Heart left ventricle (tissue), 13 donors: ENCODE measurements around the gene F12.

Experiments used
- POLR2A ChIP-seq, 2 donors: fragments of 450-650 bp; IDR thresholded peaks; one replicate each; pipeline ENCODE4 v1.6.1; 2017; ENCODE audit warnings: antibody characterized with exemption in 2 of 2, mild to moderate bottlenecking in 2 of 2, moderate library complexity in 2 of 2
- TF ChIP-seq, protein P1 (sequence below), 12 donors: fragments of 200-600 bp; sonication (generic) in 4 of 12; IDR thresholded peaks; one replicate each; pipeline versions ENCODE4 v1.5.0 to v1.8.0; 2018 to 2022; ENCODE audit warnings: antibody characterized with exemption in 12 of 12, mild to moderate bottlenecking in 5 of 12
- donor health status: ischemic (EF 13 %, LVEDD 7.1; RV severe dilation, severe dysfunction).
- donor health status: DM: no; HTN: yes; CAD: no.
- donor health status: DM: no; HTN: no; CAD: no.
- donor health status: ischemic (EF 25% LVEDD 6.9; RV normal size, moderate dysfunction).
- donor health status: ischemic (EF 25% LVEDD 5.7; RV mildly dilated, moderate dysfunction).
- donor health status: ischemic (EF 35%, LVEDD 5.7; RV mildly dilated, moderate dysfunction).
- donor health status: nonischemic (EF 11% LVEDD 7.7; RV severe dilation, severe dysfunction).
- donor health status: DM: yes; HTN: yes; CAD: no.
- donor health status: PGD.
- donor health status: ischemic (EF 29% LVEDD 5.4; RV normal size, mild dysfunction).
- donor health status: nonischemic (EF 23%, LVEDD 6.1; RV moderate dilation, normal function).

DNA sequence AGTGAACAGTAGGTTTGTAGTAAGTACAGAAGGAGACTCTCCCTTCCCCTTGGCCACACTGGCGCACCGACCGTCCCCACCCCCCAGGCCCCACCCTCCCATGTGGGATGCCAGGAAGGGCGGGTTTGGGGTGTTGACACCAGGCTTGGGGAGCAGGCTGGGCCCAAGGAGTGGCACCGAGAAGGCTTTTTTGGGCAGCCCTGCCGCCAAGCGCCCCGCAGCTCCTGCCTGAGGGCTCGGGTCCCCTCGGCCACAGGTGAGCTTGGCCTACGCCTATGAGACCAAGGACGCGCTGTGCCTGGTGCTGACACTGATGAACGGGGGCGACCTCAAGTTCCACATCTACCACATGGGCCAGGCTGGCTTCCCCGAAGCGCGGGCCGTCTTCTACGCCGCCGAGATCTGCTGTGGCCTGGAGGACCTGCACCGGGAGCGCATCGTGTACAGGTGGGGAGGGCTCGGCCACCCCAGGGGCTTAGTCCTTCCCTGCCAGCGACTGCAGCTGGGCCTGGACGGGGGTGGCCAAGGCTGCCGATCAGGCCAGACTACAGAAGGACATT lies 24.4 kb upstream of the F12 start:
- TF ChIP-seq, protein P1, sequence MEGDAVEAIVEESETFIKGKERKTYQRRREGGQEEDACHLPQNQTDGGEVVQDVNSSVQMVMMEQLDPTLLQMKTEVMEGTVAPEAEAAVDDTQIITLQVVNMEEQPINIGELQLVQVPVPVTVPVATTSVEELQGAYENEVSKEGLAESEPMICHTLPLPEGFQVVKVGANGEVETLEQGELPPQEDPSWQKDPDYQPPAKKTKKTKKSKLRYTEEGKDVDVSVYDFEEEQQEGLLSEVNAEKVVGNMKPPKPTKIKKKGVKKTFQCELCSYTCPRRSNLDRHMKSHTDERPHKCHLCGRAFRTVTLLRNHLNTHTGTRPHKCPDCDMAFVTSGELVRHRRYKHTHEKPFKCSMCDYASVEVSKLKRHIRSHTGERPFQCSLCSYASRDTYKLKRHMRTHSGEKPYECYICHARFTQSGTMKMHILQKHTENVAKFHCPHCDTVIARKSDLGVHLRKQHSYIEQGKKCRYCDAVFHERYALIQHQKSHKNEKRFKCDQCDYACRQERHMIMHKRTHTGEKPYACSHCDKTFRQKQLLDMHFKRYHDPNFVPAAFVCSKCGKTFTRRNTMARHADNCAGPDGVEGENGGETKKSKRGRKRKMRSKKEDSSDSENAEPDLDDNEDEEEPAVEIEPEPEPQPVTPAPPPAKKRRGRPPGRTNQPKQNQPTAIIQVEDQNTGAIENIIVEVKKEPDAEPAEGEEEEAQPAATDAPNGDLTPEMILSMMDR (IDR thresholded peaks at IDR 0.05) = no peak
- TF ChIP-seq POLR2A (IDR thresholded peaks at IDR 0.05) = no peak
